ENCODE measurements around the gene YJU2.

The YJU2 gene

GRCh38 chr19:4294389-4294788 lies 47.5 kb downstream of the YJU2 start:
- no peaks in the 10 kb centered on the region for H3K9me3 ChIP-seq (ENCODE audit: control insufficient read depth in 5 of 5, low read length in 5 of 5)
- H3K9ac ChIP-seq (ENCODE audit: low read length in 5 of 5) = no peak overlapping the region
- peaks cover 0 to 5% (median 0%) of the 10 kb centered on the region in 5 donors for H3K4me1 ChIP-seq (ENCODE audit: control insufficient read depth in 5 of 5, insufficient read depth in 5 of 5, low read length in 5 of 5)
- no peak overlapping the region for H3K4me3 ChIP-seq (ENCODE audit: low read depth in 1 of 5, low read length in 5 of 5)
- H3K27ac ChIP-seq (ENCODE audit: low read depth, low read length) = no peak overlapping the region
- no peaks in the 10 kb centered on the region for H3K36me3 ChIP-seq (ENCODE audit: control insufficient read depth in 5 of 5, insufficient read depth in 5 of 5, low read length in 5 of 5)
- peaks cover 3 to 16% (median 11%) of the 10 kb centered on the region in 5 donors for H3K27me3 ChIP-seq (ENCODE audit: control insufficient read depth in 5 of 5, insufficient read depth in 4 of 5, low read length in 5 of 5)

GRCh38 chr19:4295972-4296771 lies 49.3 kb downstream of the YJU2 start:
- Histone ChIP-seq H3K27ac (ENCODE audit: low read depth, low read length) (no peak overlapping the region), H3K4me3 (ENCODE audit: low read depth in 1 of 5, low read length in 5 of 5) (no peak overlapping the region), H3K9me3 (ENCODE audit: control insufficient read depth in 5 of 5, low read length in 5 of 5) (no peaks in the 10 kb centered on the region), H3K4me1 (ENCODE audit: control insufficient read depth in 5 of 5, insufficient read depth in 5 of 5, low read length in 5 of 5) (peaks cover 0 to 5% (median 0%) of the 10 kb centered on the region in 5 donors), H3K9ac (ENCODE audit: low read length in 5 of 5) (no peak overlapping the region), H3K27me3 (ENCODE audit: control insufficient read depth in 5 of 5, insufficient read depth in 4 of 5, low read length in 5 of 5) (peaks cover 3 to 12% (median 11%) of the 10 kb centered on the region in 5 donors), H3K36me3 (ENCODE audit: control insufficient read depth in 5 of 5, insufficient read depth in 5 of 5, low read length in 5 of 5) (no peaks in the 10 kb centered on the region)

GRCh38 chr19:4297901-4298809 lies 51.3 kb downstream of the YJU2 start:
- peaks cover 0 to 15% (median 10%) of the 10 kb centered on the region in 5 donors for H3K4me1 ChIP-seq (ENCODE audit: control insufficient read depth in 5 of 5, insufficient read depth in 5 of 5, low read length in 5 of 5)
- no peak overlapping the region for H3K9ac ChIP-seq (ENCODE audit: low read length in 5 of 5)
- H3K27me3 ChIP-seq (ENCODE audit: control insufficient read depth in 5 of 5, insufficient read depth in 4 of 5, low read length in 5 of 5) = peaks cover 0 to 12% (median 6%) of the 10 kb centered on the region in 5 donors
- no peak overlapping the region for H3K27ac ChIP-seq (ENCODE audit: low read depth, low read length)
- H3K4me3 ChIP-seq (ENCODE audit: low read depth in 1 of 5, low read length in 5 of 5) = no peak overlapping the region
- H3K9me3 ChIP-seq (ENCODE audit: control insufficient read depth in 5 of 5, low read length in 5 of 5) = no peaks in the 10 kb centered on the region
- H3K36me3 ChIP-seq (ENCODE audit: control insufficient read depth in 5 of 5, insufficient read depth in 5 of 5, low read length in 5 of 5) = no peaks in the 10 kb centered on the region

- Histone ChIP-seq H3K4me1 (ENCODE audit: control insufficient read depth in 5 of 5, insufficient read depth in 5 of 5, low read length in 5 of 5) (peaks cover 0 to 15% (median 10%) of the 10 kb centered on the region in 5 donors), H3K4me3 (ENCODE audit: low read depth in 1 of 5, low read length in 5 of 5) (no peak overlapping the region), H3K27ac (ENCODE audit: low read depth, low read length) (no peak overlapping the region), H3K27me3 (ENCODE audit: control insufficient read depth in 5 of 5, insufficient read depth in 4 of 5, low read length in 5 of 5) (peaks cover 2 to 15% (median 8%) of the 10 kb centered on the region in 5 donors), H3K9ac (ENCODE audit: low read length in 5 of 5) (no peak overlapping the region), H3K36me3 (ENCODE audit: control insufficient read depth in 5 of 5, insufficient read depth in 5 of 5, low read length in 5 of 5) (no peaks in the 10 kb centered on the region), H3K9me3 (ENCODE audit: control insufficient read depth in 5 of 5, low read length in 5 of 5) (no peaks in the 10 kb centered on the region)
Measured at GRCh38 chr19:4298810-4299550, 52.1 kb downstream of the YJU2 start.

- no peaks in the 10 kb centered on the region for H3K36me3 ChIP-seq (ENCODE audit: control insufficient read depth in 5 of 5, insufficient read depth in 5 of 5, low read length in 5 of 5)
- peaks cover 0 to 15% (median 13%) of the 10 kb centered on the region in 5 donors for H3K4me1 ChIP-seq (ENCODE audit: control insufficient read depth in 5 of 5, insufficient read depth in 5 of 5, low read length in 5 of 5)
- no peak overlapping the region for H3K4me3 ChIP-seq (ENCODE audit: low read depth in 1 of 5, low read length in 5 of 5)
- peaks cover 6 to 24% (median 9%) of the 10 kb centered on the region in 5 donors for H3K27me3 ChIP-seq (ENCODE audit: control insufficient read depth in 5 of 5, insufficient read depth in 4 of 5, low read length in 5 of 5)
- H3K9me3 ChIP-seq (ENCODE audit: control insufficient read depth in 5 of 5, low read length in 5 of 5) = no peaks in the 10 kb centered on the region
- no peak overlapping the region for H3K27ac ChIP-seq (ENCODE audit: low read depth, low read length)
- no peak overlapping the region for H3K9ac ChIP-seq (ENCODE audit: low read length in 5 of 5)
Measured at GRCh38 chr19:4300589-4300988, 53.7 kb downstream of the YJU2 start.

GRCh38 chr19:4301590-4302242 lies 54.8 kb downstream of the YJU2 start:
- peaks cover 0 to 14% (median 11%) of the 10 kb centered on the region in 5 donors for H3K4me1 ChIP-seq (ENCODE audit: control insufficient read depth in 5 of 5, insufficient read depth in 5 of 5, low read length in 5 of 5)
- peaks cover 4 to 17% (median 9%) of the 10 kb centered on the region in 5 donors for H3K27me3 ChIP-seq (ENCODE audit: control insufficient read depth in 5 of 5, insufficient read depth in 4 of 5, low read length in 5 of 5)
- no peak overlapping the region for H3K27ac ChIP-seq (ENCODE audit: low read depth, low read length)
- H3K36me3 ChIP-seq (ENCODE audit: control insufficient read depth in 5 of 5, insufficient read depth in 5 of 5, low read length in 5 of 5) = no peaks in the 10 kb centered on the region
- peak overlapping the region in 1 of 5 donors; percentile 15 for H3K9ac ChIP-seq (ENCODE audit: low read length in 5 of 5)
- no peak overlapping the region for H3K4me3 ChIP-seq (ENCODE audit: low read depth in 1 of 5, low read length in 5 of 5)
- no peaks in the 10 kb centered on the region for H3K9me3 ChIP-seq (ENCODE audit: control insufficient read depth in 5 of 5, low read length in 5 of 5)

- Histone ChIP-seq H3K27me3 (ENCODE audit: control insufficient read depth in 5 of 5, insufficient read depth in 4 of 5, low read length in 5 of 5) (peaks cover 4 to 17% (median 9%) of the 10 kb centered on the region in 5 donors), H3K9ac (ENCODE audit: low read length in 5 of 5) (peak within 1 kb of the TSS in 1 of 5 donors; percentile 15), H3K4me3 (ENCODE audit: low read depth in 1 of 5, low read length in 5 of 5) (no peak within 1 kb of the TSS), H3K9me3 (ENCODE audit: control insufficient read depth in 5 of 5, low read length in 5 of 5) (no peaks in the 10 kb centered on the region), H3K27ac (ENCODE audit: low read depth, low read length) (no peak within 1 kb of the TSS), H3K36me3 (ENCODE audit: control insufficient read depth in 5 of 5, insufficient read depth in 5 of 5, low read length in 5 of 5) (no peaks in the 10 kb centered on the region), H3K4me1 (ENCODE audit: control insufficient read depth in 5 of 5, insufficient read depth in 5 of 5, low read length in 5 of 5) (peaks cover 0 to 14% (median 11%) of the 10 kb centered on the region in 5 donors)
Measured at GRCh38 chr19:4302243-4302640, 55.4 kb downstream of the YJU2 start, which contains the start of gene TMIGD2. Gene TMIGD2 (minus strand): TSS chr19:4302389. CDS start chr19:4302385, 4 bp downstream.

GRCh38 chr19:4303819-4304537 lies 57.1 kb downstream of the YJU2 start:
- H3K9ac ChIP-seq (ENCODE audit: low read length in 5 of 5) = no peak overlapping the region
- H3K36me3 ChIP-seq (ENCODE audit: control insufficient read depth in 5 of 5, insufficient read depth in 5 of 5, low read length in 5 of 5) = no peaks in the 10 kb centered on the region
- H3K27ac ChIP-seq (ENCODE audit: low read depth, low read length) = no peak overlapping the region
- peaks cover 0 to 14% (median 11%) of the 10 kb centered on the region in 5 donors for H3K4me1 ChIP-seq (ENCODE audit: control insufficient read depth in 5 of 5, insufficient read depth in 5 of 5, low read length in 5 of 5)
- no peak overlapping the region for H3K4me3 ChIP-seq (ENCODE audit: low read depth in 1 of 5, low read length in 5 of 5)
- no peaks in the 10 kb centered on the region for H3K9me3 ChIP-seq (ENCODE audit: control insufficient read depth in 5 of 5, low read length in 5 of 5)
- peaks cover 4 to 17% (median 9%) of the 10 kb centered on the region in 5 donors for H3K27me3 ChIP-seq (ENCODE audit: control insufficient read depth in 5 of 5, insufficient read depth in 4 of 5, low read length in 5 of 5)

Data from subcutaneous abdominal adipose tissue (tissue), 5 donors.